ENCODE measurements around the gene FOXN3.

FOXN3 gene

DNA sequence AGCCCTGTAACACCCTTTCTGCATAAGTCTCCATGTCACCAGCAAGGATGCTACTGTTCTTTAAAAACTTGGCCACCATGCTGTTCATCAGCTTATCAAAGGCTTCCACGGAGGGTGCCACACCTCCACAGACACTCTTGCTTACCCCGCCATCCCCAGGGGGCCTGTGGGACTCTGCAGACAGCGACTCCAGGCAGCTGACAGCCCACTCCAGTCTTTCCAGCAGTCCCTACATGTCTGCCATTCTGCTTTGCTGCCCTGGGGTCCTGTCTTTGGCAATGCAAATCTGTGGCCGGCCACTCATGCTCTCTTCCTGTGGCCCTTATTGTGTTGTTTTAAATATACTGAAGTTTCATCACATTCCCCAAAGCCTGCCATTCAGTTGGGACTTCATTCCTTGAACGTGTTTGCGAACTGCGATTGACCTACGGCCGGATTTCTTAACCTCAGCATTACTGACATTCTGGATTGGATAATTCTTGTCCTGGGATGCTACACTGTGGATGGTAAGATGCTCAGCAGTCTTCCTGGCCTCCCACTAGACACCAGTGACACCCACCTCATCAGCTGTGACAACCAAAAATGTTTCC, 125.6 kb downstream of the FOXN3 start:
- TF ChIP-seq, protein P1, sequence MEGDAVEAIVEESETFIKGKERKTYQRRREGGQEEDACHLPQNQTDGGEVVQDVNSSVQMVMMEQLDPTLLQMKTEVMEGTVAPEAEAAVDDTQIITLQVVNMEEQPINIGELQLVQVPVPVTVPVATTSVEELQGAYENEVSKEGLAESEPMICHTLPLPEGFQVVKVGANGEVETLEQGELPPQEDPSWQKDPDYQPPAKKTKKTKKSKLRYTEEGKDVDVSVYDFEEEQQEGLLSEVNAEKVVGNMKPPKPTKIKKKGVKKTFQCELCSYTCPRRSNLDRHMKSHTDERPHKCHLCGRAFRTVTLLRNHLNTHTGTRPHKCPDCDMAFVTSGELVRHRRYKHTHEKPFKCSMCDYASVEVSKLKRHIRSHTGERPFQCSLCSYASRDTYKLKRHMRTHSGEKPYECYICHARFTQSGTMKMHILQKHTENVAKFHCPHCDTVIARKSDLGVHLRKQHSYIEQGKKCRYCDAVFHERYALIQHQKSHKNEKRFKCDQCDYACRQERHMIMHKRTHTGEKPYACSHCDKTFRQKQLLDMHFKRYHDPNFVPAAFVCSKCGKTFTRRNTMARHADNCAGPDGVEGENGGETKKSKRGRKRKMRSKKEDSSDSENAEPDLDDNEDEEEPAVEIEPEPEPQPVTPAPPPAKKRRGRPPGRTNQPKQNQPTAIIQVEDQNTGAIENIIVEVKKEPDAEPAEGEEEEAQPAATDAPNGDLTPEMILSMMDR (IDR thresholded peaks at IDR 0.05): no peak
- no peak for TF ChIP-seq ZFX (IDR thresholded peaks at IDR 0.05; ENCODE audit: borderline replicate concordance)
- H3K27ac ChIP-seq: no peak overlapping the region

DNA sequence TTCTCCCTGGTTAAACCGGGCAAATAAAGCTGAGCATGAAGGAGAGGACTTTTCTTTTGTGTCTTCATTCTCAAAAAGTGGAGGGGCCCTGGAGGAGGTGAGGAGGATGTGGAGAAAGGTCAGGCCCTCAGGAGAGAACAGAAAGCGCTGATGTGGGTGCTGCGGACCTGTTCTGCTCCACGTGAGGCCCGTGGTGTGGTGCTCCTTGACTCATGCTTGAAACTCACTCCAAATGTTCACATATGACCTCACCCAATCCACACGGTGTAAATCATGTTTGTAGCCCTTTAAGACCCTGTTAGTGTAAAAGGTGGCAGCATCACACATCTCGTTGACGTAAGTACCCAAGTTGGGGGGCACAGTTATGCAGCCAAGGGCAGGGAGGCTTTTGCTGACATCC, 126.2 kb downstream of the FOXN3 start:
- TF ChIP-seq ZFX (IDR thresholded peaks at IDR 0.05; ENCODE audit: borderline replicate concordance): no peak
- TF ChIP-seq, protein P1 (IDR thresholded peaks at IDR 0.05): no peak
- no peak overlapping the region for H3K27ac ChIP-seq

GRCh38 chr14:89289477-89289876, 127.6 kb downstream of the FOXN3 start:
- TF ChIP-seq, protein P1 (IDR thresholded peaks at IDR 0.05): no peak
- no peak for TF ChIP-seq ZFX (IDR thresholded peaks at IDR 0.05; ENCODE audit: borderline replicate concordance)
- no peak overlapping the region for H3K27ac ChIP-seq

DNA sequence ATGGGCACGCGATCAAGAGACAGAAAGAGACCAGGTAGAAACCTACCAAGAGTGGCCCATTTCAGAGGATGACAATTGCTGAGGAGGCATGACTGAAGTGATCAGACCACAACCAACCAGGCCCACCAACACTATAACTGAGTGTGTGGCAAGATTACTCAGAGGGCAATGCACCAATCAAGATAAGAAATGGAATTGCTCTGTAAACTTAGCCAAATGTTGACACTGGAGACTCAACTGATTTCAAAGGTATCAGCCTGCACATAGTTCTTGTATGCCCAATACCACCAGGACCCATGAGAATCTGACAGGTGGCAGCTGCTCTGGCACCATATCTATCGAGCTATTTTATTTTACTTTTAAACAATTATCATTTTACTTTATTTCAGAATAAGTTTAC, 128.9 kb downstream of the FOXN3 start:
- no peak overlapping the region for H3K27ac ChIP-seq
- TF ChIP-seq, protein P1 (IDR thresholded peaks at IDR 0.05): no peak
- no peak for TF ChIP-seq ZFX (IDR thresholded peaks at IDR 0.05; ENCODE audit: borderline replicate concordance)

DNA sequence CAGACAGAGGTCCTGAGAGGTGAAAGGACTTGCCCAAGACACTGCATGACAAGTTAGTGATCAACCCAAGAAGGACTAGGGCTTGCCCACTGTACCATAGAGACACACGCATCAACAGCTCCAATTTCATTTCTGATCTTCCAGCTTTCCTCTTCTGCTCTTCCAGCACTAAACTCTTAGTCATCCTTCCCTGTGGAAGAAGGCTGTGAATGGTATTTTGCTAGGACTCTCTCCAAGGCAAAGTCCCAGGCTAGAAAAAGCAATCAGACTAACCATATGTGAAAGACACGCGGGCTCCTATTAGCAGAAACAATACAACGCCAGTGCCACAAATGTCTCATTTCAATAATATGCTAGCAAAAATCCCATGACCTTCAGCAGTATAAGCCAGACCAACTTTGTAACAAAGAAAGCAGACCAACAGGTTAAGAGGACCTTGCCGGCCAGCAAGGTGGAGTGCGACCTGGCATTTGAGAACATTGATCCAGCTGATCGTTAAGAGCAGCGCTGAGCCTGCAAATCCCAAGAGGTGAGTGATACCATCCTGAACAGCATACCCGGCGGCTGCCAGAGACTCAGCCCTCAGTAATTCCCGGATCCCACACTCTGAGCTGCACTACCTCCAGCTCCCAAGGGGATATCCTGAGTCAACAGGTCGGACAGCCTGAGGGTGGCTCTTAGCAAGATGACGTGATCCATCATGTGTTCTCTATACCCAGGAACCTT, 132.5 kb downstream of the FOXN3 start:
- no peak overlapping the region for H3K27ac ChIP-seq
- TF ChIP-seq ZFX (IDR thresholded peaks at IDR 0.05; ENCODE audit: borderline replicate concordance): no peak
- TF ChIP-seq, protein P1 (IDR thresholded peaks at IDR 0.05): no peak

DNA sequence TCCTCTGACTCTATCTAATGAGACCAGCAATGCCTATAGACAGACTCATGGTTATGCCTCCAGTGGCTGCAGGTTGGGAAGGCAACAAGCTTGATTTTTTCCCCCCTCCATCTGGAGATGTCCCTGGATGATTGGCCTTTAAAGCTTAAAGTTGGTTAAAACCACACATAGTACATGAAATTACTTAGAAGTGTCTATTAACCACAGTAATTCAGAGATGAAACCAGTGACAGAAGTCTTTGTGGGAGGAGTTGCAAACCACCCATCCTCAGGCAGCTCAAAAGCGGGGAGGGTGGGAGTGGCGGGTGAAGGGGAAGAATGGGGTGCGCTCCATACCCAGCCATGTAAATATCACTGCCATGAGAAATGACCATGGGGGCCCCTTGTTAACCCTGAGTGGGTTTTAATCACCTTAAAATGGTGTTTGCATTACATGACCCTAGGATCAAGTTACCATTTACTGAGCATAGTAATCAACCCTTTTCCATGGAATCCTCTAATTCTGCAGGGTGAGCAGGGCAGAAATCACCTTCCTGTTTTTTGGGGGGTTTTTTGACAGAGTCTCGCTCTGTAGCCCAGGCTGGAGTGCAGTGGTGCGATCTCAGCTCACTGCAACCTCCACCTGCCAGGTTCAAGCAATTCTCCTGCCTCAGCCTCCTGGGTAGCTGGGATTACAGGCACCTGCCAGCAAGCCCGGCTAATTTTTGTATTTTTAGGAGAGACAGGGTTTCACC, 133.5 kb downstream of the FOXN3 start:
- TF ChIP-seq ZFX (IDR thresholded peaks at IDR 0.05; ENCODE audit: borderline replicate concordance): no peak
- TF ChIP-seq, protein P1 (IDR thresholded peaks at IDR 0.05): no peak
- H3K27ac ChIP-seq: no peak overlapping the region

- H3K27ac ChIP-seq: no peak overlapping the region
- no peak for TF ChIP-seq ZFX (IDR thresholded peaks at IDR 0.05; ENCODE audit: borderline replicate concordance)
- TF ChIP-seq, protein P1 (IDR thresholded peaks at IDR 0.05): no peak
These were observed 134.8 kb downstream of the FOXN3 start for GRCh38 chr14:89282191-89282590.

Data from 22Rv1 (cell line).